Hepatocyte (in vitro differentiated cells): ENCODE measurements around the gene PRKG1.

Experiments
- EZH2 ChIP-seq: fragments of 200-600 bp; sonication (generic); IDR thresholded peaks from 2 replicates; pipeline ENCODE4 v1.6.1; 2016; ENCODE audit warnings: antibody characterized with exemption, mild to moderate bottlenecking, borderline replicate concordance
- EZH2phosphoT487 ChIP-seq: fragments of 200-600 bp; sonication (generic); IDR thresholded peaks from one replicate; pipeline ENCODE4 v1.6.1; 2018; ENCODE audit warnings: antibody characterized with exemption, mild to moderate bottlenecking, low read depth, moderate library complexity; ENCODE audit not compliant: unreplicated experiment, severe bottlenecking
- TF ChIP-seq, protein P1 (sequence below): fragments of 200-600 bp; sonication (generic); IDR thresholded peaks from 2 replicates; pipeline ENCODE4 v1.5.1; 2016; ENCODE audit warnings: antibody characterized with exemption, mild to moderate bottlenecking; ENCODE audit not compliant: poor library complexity

DNA sequence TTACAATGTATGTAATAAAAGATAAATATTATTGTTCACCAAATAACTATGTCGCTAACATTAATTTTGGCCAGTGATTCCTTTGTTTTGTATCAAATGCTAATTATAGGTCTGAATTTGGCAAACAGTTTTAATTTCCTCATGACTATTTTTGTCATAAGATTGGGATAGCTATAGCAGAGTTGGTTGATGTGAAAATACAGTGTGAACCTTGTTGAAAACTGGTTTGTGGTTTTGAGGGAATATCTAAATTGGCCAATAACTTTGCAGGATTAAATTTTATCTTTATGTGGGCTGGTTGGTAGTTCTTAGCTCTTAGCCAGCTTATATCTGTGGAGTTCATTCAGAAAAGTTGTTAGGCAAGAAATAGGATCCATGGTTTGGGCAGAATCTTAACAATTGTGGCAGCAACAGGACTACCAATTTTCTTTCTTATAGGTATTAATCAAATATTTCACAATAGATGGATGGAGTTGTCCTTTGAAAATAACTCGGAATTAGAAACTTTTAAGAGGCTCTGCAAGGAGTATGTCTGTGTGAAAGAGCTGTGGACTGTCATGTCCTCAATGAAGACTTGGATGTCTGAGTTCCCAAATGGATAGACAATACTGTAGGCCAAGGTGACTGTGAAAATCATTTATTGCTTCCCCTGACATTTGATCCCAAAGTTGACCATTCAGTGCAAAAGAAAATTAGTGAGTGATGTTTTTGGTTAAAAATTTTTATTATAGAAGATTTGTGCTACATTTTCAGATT, 73.5 kb downstream of the PRKG1 start:
- TF ChIP-seq, protein P1, sequence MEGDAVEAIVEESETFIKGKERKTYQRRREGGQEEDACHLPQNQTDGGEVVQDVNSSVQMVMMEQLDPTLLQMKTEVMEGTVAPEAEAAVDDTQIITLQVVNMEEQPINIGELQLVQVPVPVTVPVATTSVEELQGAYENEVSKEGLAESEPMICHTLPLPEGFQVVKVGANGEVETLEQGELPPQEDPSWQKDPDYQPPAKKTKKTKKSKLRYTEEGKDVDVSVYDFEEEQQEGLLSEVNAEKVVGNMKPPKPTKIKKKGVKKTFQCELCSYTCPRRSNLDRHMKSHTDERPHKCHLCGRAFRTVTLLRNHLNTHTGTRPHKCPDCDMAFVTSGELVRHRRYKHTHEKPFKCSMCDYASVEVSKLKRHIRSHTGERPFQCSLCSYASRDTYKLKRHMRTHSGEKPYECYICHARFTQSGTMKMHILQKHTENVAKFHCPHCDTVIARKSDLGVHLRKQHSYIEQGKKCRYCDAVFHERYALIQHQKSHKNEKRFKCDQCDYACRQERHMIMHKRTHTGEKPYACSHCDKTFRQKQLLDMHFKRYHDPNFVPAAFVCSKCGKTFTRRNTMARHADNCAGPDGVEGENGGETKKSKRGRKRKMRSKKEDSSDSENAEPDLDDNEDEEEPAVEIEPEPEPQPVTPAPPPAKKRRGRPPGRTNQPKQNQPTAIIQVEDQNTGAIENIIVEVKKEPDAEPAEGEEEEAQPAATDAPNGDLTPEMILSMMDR, result no peak
- TF ChIP-seq EZH2 (no peak), EZH2phosphoT487 (no peak)
